Measurements from ENCODE around the gene TRIM34. TPM values are rescaled to one million over a fixed set of nuclear protein-coding genes. Genes with fewer than 3 reads are reported as not detected.
A peak's percentile ranks its signal among the peaks of the same experiment; 100 is the strongest.
"Not testable (repeated sequence)": the region's sequence is repeated elsewhere in the genome, so short reads cannot be mapped to it uniquely, and the experiment has no call there.

The TRIM34 gene
- total RNA-seq, 1 donor from 2014 or later = 4.6 TPM

DNA sequence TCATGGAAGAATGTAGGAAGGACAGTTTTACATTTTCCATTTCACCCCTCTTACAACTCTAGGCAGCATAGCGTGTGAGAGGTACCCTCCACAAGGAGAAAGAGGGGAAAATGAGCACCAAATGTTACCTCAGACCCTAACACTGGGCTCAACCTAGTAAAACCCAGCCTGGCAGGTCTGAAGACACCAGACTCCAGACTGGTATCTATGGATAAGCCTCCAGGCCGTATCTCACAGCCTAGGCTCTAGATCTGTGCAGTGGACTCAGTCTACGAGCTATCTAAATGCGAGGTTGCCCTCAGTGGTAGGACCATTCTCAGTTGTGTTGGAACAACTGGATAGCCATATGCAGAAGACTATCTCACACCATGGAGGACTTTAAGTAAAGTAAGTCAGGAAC is 49.6 kb downstream of the TRIM34 start:
- no peaks in the 10 kb centered on the region for H3K27me3 Mint-ChIP-seq (ENCODE audit: unreplicated experiment)
- peaks cover 6% of the 10 kb centered on the region for H3K9me3 Mint-ChIP-seq (ENCODE audit: unreplicated experiment)
- no peak for DNase-seq (ENCODE audit: extremely low spot score, unreplicated experiment)
- peaks cover 52% of the 10 kb centered on the region for H3K36me3 Mint-ChIP-seq (ENCODE audit: unreplicated experiment)
- peaks cover 9% of the 10 kb centered on the region for H3K4me1 Mint-ChIP-seq (ENCODE audit: unreplicated experiment)
- H3K27ac Mint-ChIP-seq (ENCODE audit: unreplicated experiment) = no peak overlapping the region
- no peak overlapping the region for H3K4me3 Mint-ChIP-seq (ENCODE audit: unreplicated experiment)
- TF ChIP-seq, protein P1, sequence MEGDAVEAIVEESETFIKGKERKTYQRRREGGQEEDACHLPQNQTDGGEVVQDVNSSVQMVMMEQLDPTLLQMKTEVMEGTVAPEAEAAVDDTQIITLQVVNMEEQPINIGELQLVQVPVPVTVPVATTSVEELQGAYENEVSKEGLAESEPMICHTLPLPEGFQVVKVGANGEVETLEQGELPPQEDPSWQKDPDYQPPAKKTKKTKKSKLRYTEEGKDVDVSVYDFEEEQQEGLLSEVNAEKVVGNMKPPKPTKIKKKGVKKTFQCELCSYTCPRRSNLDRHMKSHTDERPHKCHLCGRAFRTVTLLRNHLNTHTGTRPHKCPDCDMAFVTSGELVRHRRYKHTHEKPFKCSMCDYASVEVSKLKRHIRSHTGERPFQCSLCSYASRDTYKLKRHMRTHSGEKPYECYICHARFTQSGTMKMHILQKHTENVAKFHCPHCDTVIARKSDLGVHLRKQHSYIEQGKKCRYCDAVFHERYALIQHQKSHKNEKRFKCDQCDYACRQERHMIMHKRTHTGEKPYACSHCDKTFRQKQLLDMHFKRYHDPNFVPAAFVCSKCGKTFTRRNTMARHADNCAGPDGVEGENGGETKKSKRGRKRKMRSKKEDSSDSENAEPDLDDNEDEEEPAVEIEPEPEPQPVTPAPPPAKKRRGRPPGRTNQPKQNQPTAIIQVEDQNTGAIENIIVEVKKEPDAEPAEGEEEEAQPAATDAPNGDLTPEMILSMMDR (IDR thresholded peaks at IDR 0.05) = no peak

DNA sequence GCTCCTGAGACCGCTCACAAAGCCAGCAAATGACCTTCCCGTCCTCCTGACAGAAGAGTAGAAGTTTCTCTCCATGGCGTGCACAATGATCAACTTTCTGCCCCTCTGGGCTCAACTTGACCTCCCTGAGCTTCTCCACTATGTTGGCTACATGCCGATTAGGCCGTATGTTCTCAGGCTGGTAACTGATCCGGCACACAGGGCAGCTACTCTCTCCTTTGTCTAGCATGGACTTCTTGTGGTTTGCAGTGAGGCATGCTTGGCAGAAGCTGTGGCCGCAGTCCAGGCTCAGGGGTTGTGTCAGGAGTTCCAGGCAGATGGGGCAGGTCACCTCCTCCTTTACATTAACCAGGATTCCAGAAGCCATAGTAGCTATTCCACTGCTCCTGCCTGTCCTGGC is 55.0 kb downstream of the TRIM34 start:
- peaks cover 6% of the 10 kb centered on the region for H3K9me3 Mint-ChIP-seq (ENCODE audit: unreplicated experiment)
- H3K27ac Mint-ChIP-seq (ENCODE audit: unreplicated experiment) = no peak overlapping the region
- peaks cover 25% of the 10 kb centered on the region for H3K4me1 Mint-ChIP-seq (ENCODE audit: unreplicated experiment)
- peaks cover 35% of the 10 kb centered on the region for H3K36me3 Mint-ChIP-seq (ENCODE audit: unreplicated experiment)
- TF ChIP-seq, protein P1 (IDR thresholded peaks at IDR 0.05) = no peak
- DNase-seq (ENCODE audit: extremely low spot score, unreplicated experiment) = no peak
- H3K27me3 Mint-ChIP-seq (ENCODE audit: unreplicated experiment) = no peaks in the 10 kb centered on the region
- H3K4me3 Mint-ChIP-seq (ENCODE audit: unreplicated experiment) = no peak overlapping the region

DNA sequence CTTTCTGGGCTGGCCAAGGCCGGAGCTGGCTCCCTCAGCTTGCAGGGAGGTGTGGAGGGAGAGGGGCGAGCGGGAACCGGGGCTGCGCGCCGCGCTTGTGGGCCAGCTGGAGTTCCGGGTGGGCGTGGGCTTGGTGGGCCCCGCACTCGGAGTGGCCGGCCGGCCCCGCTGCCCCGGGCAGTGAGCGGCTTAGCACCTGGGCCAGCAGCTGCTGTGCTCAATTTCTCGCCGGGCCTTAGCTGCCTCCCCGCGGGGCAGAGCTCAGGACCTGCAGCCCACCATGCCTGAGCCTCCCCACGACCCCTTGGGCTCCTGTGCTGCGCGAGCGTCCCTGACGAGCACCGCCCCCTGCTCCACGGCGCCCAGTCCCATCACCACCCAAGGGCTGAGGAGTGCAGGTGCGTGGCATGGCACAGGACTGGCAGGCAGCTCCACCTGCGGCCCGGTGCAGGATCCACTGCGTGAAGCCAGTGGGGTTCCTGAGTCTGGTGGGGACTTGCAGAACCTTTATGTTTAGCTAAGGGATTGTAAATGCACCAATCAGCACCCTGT is 58.2 kb downstream of the TRIM34 start:
- Mint-ChIP-seq H3K4me1 (ENCODE audit: unreplicated experiment) (peaks cover 32% of the 10 kb centered on the region), H3K36me3 (ENCODE audit: unreplicated experiment) (peaks cover 23% of the 10 kb centered on the region)
- not testable (repeated sequence) for DNase-seq (ENCODE audit: extremely low spot score, unreplicated experiment); H3K9me3 Mint-ChIP-seq (ENCODE audit: unreplicated experiment); H3K4me3 Mint-ChIP-seq (ENCODE audit: unreplicated experiment); H3K27ac Mint-ChIP-seq (ENCODE audit: unreplicated experiment); H3K27me3 Mint-ChIP-seq (ENCODE audit: unreplicated experiment)

DNA sequence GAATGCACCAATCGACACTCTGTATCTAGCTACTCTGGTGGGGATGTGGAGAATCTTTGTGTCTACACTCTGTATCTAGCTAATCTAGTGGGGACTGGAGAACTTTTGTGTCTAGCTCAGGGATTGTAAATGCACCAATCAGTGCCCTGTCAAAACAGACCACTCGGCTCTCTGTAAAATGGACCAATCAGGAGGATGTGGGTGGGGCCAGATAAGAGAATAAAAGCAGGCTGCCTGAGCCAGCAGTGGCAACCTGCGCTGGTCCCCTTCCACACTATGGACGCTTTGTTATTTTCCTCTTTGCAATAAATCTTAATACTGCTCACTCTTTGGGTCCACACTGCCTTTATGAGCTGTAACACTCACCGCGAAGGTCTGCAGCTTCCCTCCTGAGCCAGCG is 58.8 kb downstream of the TRIM34 start:
- Mint-ChIP-seq H3K4me1 (ENCODE audit: unreplicated experiment) (peaks cover 34% of the 10 kb centered on the region), H3K27ac (ENCODE audit: unreplicated experiment) (peak overlapping the region; percentile 98), H3K36me3 (ENCODE audit: unreplicated experiment) (peaks cover 17% of the 10 kb centered on the region), H3K4me3 (ENCODE audit: unreplicated experiment) (peak overlapping the region; percentile 85)
- H3K9me3 Mint-ChIP-seq (ENCODE audit: unreplicated experiment); H3K27me3 Mint-ChIP-seq (ENCODE audit: unreplicated experiment); DNase-seq (ENCODE audit: extremely low spot score, unreplicated experiment): not testable (repeated sequence)

DNA sequence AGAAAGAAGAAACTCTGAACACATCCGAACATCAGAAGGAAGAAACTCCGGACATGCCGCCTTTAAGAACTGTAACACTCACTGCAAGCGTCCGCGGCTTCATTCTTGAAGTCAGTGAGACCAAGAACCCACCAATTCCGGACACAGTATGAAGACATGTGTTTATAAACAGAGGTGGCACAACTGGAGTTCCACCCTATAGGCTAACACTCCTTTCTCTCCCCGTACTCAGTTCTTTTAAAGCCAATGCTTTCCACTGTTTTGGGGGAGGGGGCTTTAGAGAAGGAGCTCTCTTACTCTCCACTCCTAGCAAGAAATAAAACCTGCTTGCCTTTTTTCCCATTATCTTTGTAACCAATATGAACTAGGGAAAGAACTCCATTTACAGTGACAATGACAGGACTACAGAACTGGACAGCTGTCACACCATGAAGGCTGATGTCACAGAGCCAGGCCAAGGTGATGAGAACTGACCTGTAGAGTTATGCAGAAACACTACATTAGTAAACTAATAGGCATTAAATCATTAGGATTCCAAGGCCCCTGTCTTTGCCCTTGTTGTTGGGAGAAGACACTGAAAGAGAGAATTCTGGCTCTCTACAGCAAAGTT is 59.3 kb downstream of the TRIM34 start:
- H3K4me3 Mint-ChIP-seq (ENCODE audit: unreplicated experiment) = peak overlapping the region; percentile 85
- H3K36me3 Mint-ChIP-seq (ENCODE audit: unreplicated experiment) = peaks cover 11% of the 10 kb centered on the region
- peak overlapping the region; percentile 98 for H3K27ac Mint-ChIP-seq (ENCODE audit: unreplicated experiment)
- H3K27me3 Mint-ChIP-seq (ENCODE audit: unreplicated experiment) = no peaks in the 10 kb centered on the region
- H3K4me1 Mint-ChIP-seq (ENCODE audit: unreplicated experiment) = peaks cover 39% of the 10 kb centered on the region
- TF ChIP-seq, protein P1 (IDR thresholded peaks at IDR 0.05) = no peak
- H3K9me3 Mint-ChIP-seq (ENCODE audit: unreplicated experiment) = no peaks in the 10 kb centered on the region
- DNase-seq (ENCODE audit: extremely low spot score, unreplicated experiment) = no peak

DNA sequence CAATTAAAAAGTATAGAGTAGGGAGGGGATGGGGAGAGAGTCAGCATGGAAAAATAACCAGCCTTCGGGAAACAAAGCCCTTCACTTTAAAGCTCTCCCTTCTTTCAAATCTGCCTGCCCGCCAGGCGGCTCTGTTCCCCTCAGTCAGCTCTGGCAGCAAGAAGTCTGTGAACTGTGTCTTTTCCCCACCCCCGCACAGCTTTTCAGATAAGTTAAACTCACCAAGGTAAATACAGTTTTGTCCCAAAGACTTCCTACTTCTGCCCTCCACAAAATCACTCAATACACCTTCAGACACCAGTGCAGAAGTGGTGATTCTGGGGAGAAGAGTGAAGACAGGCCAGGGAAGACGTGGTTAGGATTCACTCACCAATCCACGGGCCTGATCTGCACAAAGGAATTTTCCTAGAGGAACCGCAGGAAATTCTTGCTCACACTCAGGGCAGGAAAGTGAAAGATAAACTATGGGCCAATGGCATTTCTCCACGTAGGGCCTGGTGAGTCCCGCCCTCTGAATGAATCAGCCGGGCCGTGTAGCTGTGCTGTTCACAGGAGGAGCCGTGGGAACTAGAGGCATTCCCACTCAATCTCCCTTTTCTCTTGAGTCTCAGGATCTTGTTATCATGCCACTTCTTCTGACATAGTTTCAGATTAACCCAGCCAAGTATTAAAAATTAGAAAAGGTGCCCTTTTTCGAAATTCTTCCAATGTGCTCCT is 60.0 kb downstream of the TRIM34 start, which contains the start of gene TRIM5:
Gene TRIM5 (minus strand): TSS at position 429 of the 717 bp plus-strand sequence. CDS start 4,897 bp downstream, outside the sequence.
- Mint-ChIP-seq H3K27ac (ENCODE audit: unreplicated experiment) (peak within 1 kb of the TSS; percentile 98), H3K4me1 (ENCODE audit: unreplicated experiment) (peaks cover 44% of the 10 kb centered on the region), H3K27me3 (ENCODE audit: unreplicated experiment) (no peaks in the 10 kb centered on the region), H3K36me3 (ENCODE audit: unreplicated experiment) (peaks cover 5% of the 10 kb centered on the region), H3K4me3 (ENCODE audit: unreplicated experiment) (peak within 1 kb of the TSS; percentile 85), H3K9me3 (ENCODE audit: unreplicated experiment) (no peaks in the 10 kb centered on the region)
- TF ChIP-seq, protein P1 (IDR thresholded peaks at IDR 0.05) = peak; percentile 80
- DNase-seq (ENCODE audit: extremely low spot score, unreplicated experiment) = peak; percentile 91
